ENCODE measurements around the gene CALHM5. TPM values are rescaled to one million over a fixed set of nuclear protein-coding genes. Genes with fewer than 3 reads are reported as not detected.
A peak's percentile ranks its signal among the peaks of the same experiment; 100 is the strongest.

Gene CALHM5
- total RNA-seq, 1 donor from 2014 or later = 7.2 TPM

DNA sequence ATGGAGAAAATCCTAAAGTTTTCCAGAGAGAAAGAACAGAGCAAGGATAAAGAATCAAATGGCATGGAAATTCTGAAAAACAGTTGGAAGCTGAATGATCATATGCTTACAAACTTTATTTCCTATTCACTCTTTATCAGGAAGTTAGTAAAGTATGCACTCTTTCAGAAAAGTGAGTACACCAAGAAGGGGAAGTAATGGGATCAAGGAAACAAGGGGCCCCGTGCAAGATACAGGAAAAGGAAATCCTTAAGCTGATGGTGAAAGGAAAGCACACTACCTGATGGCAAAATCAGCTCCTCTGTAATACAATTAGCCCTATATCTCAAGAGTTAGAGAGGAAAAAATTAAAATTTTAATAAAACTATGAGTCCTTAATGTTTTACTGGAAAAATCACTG, 36.3 kb upstream of the CALHM5 start:
- Mint-ChIP-seq H3K36me3 (ENCODE audit: low read depth, unreplicated experiment) (no peaks in the 10 kb centered on the region), H3K9me3 (ENCODE audit: unreplicated experiment) (no peaks in the 10 kb centered on the region), H3K4me3 (ENCODE audit: unreplicated experiment) (peak overlapping the region; percentile 1), H3K27ac (ENCODE audit: unreplicated experiment) (peak overlapping the region; percentile 98), H3K27me3 (ENCODE audit: unreplicated experiment) (no peaks in the 10 kb centered on the region), H3K4me1 (ENCODE audit: unreplicated experiment) (peaks cover 37% of the 10 kb centered on the region)
- TF ChIP-seq, protein P1, sequence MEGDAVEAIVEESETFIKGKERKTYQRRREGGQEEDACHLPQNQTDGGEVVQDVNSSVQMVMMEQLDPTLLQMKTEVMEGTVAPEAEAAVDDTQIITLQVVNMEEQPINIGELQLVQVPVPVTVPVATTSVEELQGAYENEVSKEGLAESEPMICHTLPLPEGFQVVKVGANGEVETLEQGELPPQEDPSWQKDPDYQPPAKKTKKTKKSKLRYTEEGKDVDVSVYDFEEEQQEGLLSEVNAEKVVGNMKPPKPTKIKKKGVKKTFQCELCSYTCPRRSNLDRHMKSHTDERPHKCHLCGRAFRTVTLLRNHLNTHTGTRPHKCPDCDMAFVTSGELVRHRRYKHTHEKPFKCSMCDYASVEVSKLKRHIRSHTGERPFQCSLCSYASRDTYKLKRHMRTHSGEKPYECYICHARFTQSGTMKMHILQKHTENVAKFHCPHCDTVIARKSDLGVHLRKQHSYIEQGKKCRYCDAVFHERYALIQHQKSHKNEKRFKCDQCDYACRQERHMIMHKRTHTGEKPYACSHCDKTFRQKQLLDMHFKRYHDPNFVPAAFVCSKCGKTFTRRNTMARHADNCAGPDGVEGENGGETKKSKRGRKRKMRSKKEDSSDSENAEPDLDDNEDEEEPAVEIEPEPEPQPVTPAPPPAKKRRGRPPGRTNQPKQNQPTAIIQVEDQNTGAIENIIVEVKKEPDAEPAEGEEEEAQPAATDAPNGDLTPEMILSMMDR (IDR thresholded peaks at IDR 0.05; ENCODE audit: unreplicated experiment) = no peak
- DNase-seq (ENCODE audit: low spot score) = no peak

DNA sequence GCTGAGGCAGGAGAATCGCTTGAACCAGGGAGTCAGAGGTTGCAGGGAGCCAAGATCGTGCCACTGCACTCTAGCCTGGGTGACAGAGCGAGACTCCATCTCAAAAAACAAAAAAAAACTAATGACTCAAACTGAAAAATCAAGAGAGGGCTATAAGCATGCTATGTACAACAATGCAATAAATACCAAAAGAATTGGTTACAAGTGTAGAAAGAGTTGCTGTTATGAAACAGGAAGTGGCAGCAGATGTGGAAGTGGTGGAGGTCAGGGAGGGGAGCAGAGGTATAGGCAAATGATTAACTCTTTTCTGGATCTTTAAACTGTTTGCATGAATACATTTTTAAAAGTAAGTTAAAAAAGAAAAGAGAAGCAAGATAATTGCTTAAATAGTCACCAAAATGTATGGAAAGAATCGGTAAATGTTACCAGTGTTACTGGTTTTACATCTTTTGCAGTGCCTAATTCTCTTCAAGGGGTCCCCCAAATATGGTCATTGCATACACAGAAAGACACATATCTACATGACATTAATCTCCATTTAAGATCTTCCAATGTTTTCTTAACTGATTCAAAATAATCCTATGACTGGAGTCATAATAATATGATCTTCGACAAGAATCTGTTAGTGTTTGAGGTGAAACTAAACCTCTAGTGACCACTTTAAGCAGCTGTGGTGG, 35.3 kb upstream of the CALHM5 start:
- TF ChIP-seq, protein P1 (IDR thresholded peaks at IDR 0.05; ENCODE audit: unreplicated experiment) = no peak
- Mint-ChIP-seq H3K27ac (ENCODE audit: unreplicated experiment) (peak overlapping the region; percentile 72), H3K4me1 (ENCODE audit: unreplicated experiment) (peaks cover 37% of the 10 kb centered on the region), H3K4me3 (ENCODE audit: unreplicated experiment) (no peak overlapping the region), H3K27me3 (ENCODE audit: unreplicated experiment) (no peaks in the 10 kb centered on the region), H3K36me3 (ENCODE audit: low read depth, unreplicated experiment) (no peaks in the 10 kb centered on the region), H3K9me3 (ENCODE audit: unreplicated experiment) (no peaks in the 10 kb centered on the region)
- DNase-seq (ENCODE audit: low spot score) = no peak

DNA sequence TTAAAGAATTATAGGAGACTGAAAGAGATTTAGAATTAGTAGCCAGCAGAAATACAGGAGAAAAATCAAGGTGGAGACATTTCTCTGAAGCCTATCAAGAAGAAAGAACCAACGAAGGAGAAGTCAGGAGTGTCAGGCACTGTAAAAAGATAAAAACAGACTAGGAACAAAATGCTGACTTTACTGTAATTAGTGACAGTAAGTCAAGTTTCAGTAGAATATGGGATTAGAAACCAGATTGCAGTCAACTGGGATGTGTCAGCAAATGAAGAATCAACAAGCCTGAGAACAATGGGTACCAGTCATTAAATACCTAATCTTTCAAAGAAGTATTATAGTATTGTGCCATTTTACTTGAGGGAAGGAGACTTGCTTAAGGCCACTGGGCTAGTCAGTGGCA, 28.7 kb upstream of the CALHM5 start:
- peaks cover 5% of the 10 kb centered on the region for H3K4me1 Mint-ChIP-seq (ENCODE audit: unreplicated experiment)
- no peak overlapping the region for H3K4me3 Mint-ChIP-seq (ENCODE audit: unreplicated experiment)
- DNase-seq (ENCODE audit: low spot score) = no peak
- H3K27me3 Mint-ChIP-seq (ENCODE audit: unreplicated experiment) = no peaks in the 10 kb centered on the region
- TF ChIP-seq, protein P1 (IDR thresholded peaks at IDR 0.05; ENCODE audit: unreplicated experiment) = no peak
- H3K27ac Mint-ChIP-seq (ENCODE audit: unreplicated experiment) = no peak overlapping the region
- no peaks in the 10 kb centered on the region for H3K9me3 Mint-ChIP-seq (ENCODE audit: unreplicated experiment)
- H3K36me3 Mint-ChIP-seq (ENCODE audit: low read depth, unreplicated experiment) = no peaks in the 10 kb centered on the region

DNA sequence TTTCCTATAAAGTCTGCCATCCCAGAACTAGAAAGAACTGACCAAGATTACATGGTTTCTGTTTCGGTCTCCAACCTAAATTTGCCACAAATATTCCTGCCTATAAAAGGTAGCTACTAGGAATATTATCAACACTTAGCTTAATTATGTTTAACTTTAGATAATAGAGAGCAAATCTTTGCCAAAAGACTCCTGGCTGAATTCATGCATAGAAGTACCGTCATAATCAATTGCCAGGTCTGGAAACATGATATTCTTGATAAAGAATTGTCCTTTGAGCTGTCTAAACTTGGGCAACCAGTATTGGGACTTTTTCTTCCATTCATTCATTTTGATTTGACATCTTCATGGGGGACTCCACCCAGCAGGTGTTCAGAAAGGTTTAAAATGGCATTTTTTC, 27.8 kb upstream of the CALHM5 start:
- no peaks in the 10 kb centered on the region for H3K36me3 Mint-ChIP-seq (ENCODE audit: low read depth, unreplicated experiment)
- H3K27ac Mint-ChIP-seq (ENCODE audit: unreplicated experiment) = no peak overlapping the region
- no peaks in the 10 kb centered on the region for H3K9me3 Mint-ChIP-seq (ENCODE audit: unreplicated experiment)
- H3K27me3 Mint-ChIP-seq (ENCODE audit: unreplicated experiment) = no peaks in the 10 kb centered on the region
- DNase-seq (ENCODE audit: low spot score) = no peak
- no peak overlapping the region for H3K4me3 Mint-ChIP-seq (ENCODE audit: unreplicated experiment)
- TF ChIP-seq, protein P1 (IDR thresholded peaks at IDR 0.05; ENCODE audit: unreplicated experiment) = no peak
- H3K4me1 Mint-ChIP-seq (ENCODE audit: unreplicated experiment) = peaks cover 5% of the 10 kb centered on the region

DNA sequence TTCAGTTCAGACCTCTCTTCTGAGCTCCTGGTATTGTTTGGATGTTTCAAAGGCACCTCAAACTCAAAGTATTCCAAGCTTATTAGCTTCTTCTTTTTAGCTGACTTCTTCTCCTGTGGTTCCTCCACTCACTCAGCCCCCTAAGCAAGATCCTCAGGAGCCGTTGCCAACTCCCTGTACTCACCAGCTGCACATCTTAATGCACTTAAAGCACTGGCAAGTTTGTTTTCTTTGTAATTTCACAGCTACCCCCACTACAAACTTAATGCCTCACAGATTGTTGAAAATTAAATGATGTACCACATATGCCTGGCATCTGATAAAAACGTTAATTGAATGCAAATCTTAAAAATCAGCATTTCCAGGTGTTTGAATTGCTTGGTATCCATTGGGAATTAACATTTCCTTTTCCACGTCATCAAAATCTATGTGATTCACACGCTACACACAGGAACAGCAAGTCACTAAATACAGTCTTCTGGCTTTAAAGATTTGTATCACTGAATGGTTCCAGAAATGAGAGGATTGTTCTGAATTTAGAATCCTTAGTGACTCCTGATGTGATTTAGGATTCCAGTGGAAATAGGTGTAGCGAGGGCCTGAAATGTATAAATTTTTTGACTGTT, 25.8 kb upstream of the CALHM5 start:
- TF ChIP-seq, protein P1 (IDR thresholded peaks at IDR 0.05; ENCODE audit: unreplicated experiment) = no peak
- peaks cover 5% of the 10 kb centered on the region for H3K4me1 Mint-ChIP-seq (ENCODE audit: unreplicated experiment)
- H3K27ac Mint-ChIP-seq (ENCODE audit: unreplicated experiment) = no peak overlapping the region
- no peaks in the 10 kb centered on the region for H3K36me3 Mint-ChIP-seq (ENCODE audit: low read depth, unreplicated experiment)
- H3K27me3 Mint-ChIP-seq (ENCODE audit: unreplicated experiment) = no peaks in the 10 kb centered on the region
- no peak for DNase-seq (ENCODE audit: low spot score)
- H3K4me3 Mint-ChIP-seq (ENCODE audit: unreplicated experiment) = no peak overlapping the region
- no peaks in the 10 kb centered on the region for H3K9me3 Mint-ChIP-seq (ENCODE audit: unreplicated experiment)

All from endothelial cell (in vitro differentiated cells).